A549 treated with CpdA at 1 μM for 4 hours (cell line): Measurements from ENCODE around the gene C20orf173. TPM values are rescaled to one million over a fixed set of nuclear protein-coding genes. Genes with fewer than 3 reads are reported as not detected.

Source experiments
- total RNA-seq: library from RNA; stranded (reverse); fragments of 200-300 nt; extraction: Qiagen RNA extraction; gene quantifications from 5 replicates; pipeline ENCODE4 v1.2.3, GENCODE V29; 2022; ENCODE audit warnings: low read depth

The C20orf173 gene, protein sequence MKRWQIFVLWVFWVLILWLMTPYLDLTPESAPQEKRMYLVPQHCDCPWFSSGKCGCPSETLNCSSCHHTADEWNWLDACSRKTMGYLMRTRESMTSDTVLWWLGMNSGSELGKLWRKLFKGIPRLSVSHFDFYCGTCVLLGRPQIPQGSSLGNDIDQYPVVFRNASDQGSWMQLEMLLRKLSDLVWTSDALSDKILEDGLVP
- not detected in 5 replicates for total RNA-seq

DNA sequence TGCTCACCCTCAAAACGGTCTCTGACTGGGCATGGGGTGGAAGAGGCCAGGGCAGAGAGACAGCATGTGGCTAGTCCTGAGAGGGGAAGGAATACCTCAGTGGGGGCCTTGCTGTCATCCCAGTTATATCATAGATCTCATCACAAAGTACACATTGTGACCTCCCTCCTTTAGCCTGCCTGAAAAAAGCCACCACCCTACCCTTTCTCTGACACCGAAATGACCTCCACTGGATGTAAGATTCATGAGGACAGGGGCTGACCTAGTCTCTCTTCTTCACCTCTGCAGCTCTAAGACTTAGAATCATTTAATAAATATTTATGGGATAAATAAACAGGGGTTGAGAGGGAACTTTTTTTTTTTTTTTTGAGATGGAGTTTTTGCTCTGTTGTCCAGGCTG is at the start of gene C20orf173:
Gene C20orf173 (minus strand): TSS at position 101 of the 400 bp plus-strand sequence. CDS start 279 bp downstream, outside the sequence.

DNA sequence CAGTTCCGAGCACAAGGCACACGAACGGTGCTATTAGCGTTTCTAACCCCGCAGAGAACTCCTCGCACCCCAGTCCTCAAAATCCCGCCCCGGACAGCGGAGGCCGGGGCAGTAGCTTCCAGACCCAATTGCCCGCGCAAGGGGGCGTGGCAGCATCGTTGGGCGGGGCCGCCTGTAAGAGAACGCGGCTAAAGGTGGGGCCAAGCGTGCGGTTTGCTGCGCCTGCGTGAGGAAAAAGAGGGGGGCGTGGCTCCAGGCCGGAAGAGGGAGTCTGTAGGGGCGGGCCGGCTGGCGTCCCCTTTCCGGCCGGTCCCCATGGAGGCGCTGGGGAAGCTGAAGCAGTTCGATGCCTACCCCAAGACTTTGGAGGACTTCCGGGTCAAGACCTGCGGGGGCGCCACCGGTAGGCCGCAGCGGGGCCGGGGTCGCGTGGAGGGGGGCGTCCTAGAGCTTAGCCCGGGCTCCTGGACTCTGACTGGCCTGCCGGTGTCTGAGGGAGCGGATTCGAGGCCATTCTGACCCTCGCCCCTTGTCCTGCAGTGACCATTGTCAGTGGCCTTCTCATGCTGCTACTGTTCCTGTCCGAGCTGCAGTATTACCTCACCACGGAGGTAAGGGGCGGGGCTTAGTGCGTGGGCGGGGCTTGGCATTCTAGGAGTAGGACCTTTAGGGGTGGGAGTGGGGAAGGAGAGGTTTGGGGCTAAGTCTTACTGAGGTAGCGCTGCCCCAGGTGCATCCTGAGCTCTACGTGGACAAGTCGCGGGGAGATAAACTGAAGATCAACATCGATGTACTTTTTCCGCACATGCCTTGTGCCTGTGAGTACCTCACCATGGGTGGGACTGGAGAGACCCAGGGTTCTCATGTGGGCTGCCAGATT is 12.6 kb upstream of the C20orf173 start, which contains the start of gene ERGIC3:
Gene ERGIC3 (plus strand): TSS at position 296 of the 880 bp plus-strand sequence. CDS start 20 bp downstream, at position 316.

Other genes starting within 250 kb of the C20orf173 start
- 343 to 392 TPM (median 386 TPM) in 5 replicates for gene EIF6, start 244.9 kb downstream of the C20orf173 start, total RNA-seq
- 0.03 to 0.06 TPM (median 0.05 TPM) in 3 of 5 replicates, not detected in the others for gene FAM83C, start 237.2 kb downstream of the C20orf173 start, total RNA-seq
- 29.7 to 38.9 TPM (median 33.6 TPM) in 5 replicates for gene UQCC1, start 117.7 kb downstream of the C20orf173 start, total RNA-seq
- gene GDF5, start 91.4 kb downstream of the C20orf173 start, total RNA-seq, result not detected in 5 replicates
- gene CEP250, start 74.1 kb downstream of the C20orf173 start, total RNA-seq, result 20.2 to 29.3 TPM (median 27.1 TPM) in 5 replicates
- gene ERGIC3, start 12.4 kb upstream of the C20orf173 start, total RNA-seq, result 219 to 253 TPM (median 244 TPM) in 5 replicates
- gene SPAG4, start 86.2 kb upstream of the C20orf173 start, total RNA-seq, result 3.0 to 5.5 TPM (median 4.4 TPM) in 5 replicates
- 173 to 232 TPM (median 223 TPM) in 5 replicates for gene CPNE1, start 135.2 kb upstream of the C20orf173 start, total RNA-seq
- 72.0 to 88.0 TPM (median 78.0 TPM) in 5 replicates for gene RBM12, start 135.2 kb upstream of the C20orf173 start, total RNA-seq
- 29.7 to 40.1 TPM (median 37.5 TPM) in 5 replicates for gene NFS1, start 169.7 kb upstream of the C20orf173 start, total RNA-seq
- 333 to 388 TPM (median 375 TPM) in 5 replicates for gene ROMO1, start 169.8 kb upstream of the C20orf173 start, total RNA-seq
- 170 to 221 TPM (median 181 TPM) in 5 replicates for gene RBM39, start 212.6 kb upstream of the C20orf173 start, total RNA-seq
- gene PHF20, start 242.4 kb upstream of the C20orf173 start, total RNA-seq, result 20.5 to 31.0 TPM (median 22.7 TPM) in 5 replicates